ENCODE results near the gene TBATA.
A peak's percentile ranks its signal among the peaks of the same experiment; 100 is the strongest.

Gene TBATA

GRCh38 chr10:70830164-70830563 lies 45.0 kb upstream of the TBATA start:
- H3K27ac ChIP-seq = no peak overlapping the region
- CTCF ChIA-PET = no interaction called here

GRCh38 chr10:70829543-70829942 lies 44.4 kb upstream of the TBATA start:
- POLR2A ChIA-PET (ENCODE audit: low non-redundant PET) = no interaction called here
- H3K27ac ChIP-seq = no peak overlapping the region
- DNase-seq (ENCODE audit: low spot score) = no peak
- CTCF ChIA-PET = no interaction called here
- TF ChIP-seq CTCF (conservative IDR thresholded peaks at IDR 0.05; ENCODE audit: low read depth) = no peak

More at GRCh38 chr10:70830164-70830563, 45.0 kb upstream of the TBATA start:
- TF ChIP-seq CTCF (conservative IDR thresholded peaks at IDR 0.05; ENCODE audit: low read depth) = no peak
- POLR2A ChIA-PET (ENCODE audit: low non-redundant PET) = no interaction called here
- DNase-seq (ENCODE audit: low spot score) = peak; percentile 42

GRCh38 chr10:70828923-70829322 lies 43.7 kb upstream of the TBATA start:
- no peak for TF ChIP-seq CTCF (conservative IDR thresholded peaks at IDR 0.05; ENCODE audit: low read depth)
- DNase-seq (ENCODE audit: low spot score) = no peak
- POLR2A ChIA-PET (ENCODE audit: low non-redundant PET) = no interaction called here
- CTCF ChIA-PET = no interaction called here
- no peak overlapping the region for H3K27ac ChIP-seq

GRCh38 chr10:70827086-70827757 lies 42.0 kb upstream of the TBATA start:
- POLR2A ChIA-PET (ENCODE audit: low non-redundant PET) = no interaction called here

GRCh38 chr10:70822076-70822820 lies 37.1 kb upstream of the TBATA start:
- no peak for DNase-seq (ENCODE audit: low spot score)
- ChIA-PET CTCF (interaction anchor here (0.9 kb wide), 1 partner anchor 57 kb away, joined by 3 read pairs; no protein-coding TSS in a partner anchor), POLR2A (ENCODE audit: low non-redundant PET) (interaction anchor here (0.7 kb wide), 1 partner anchor 157 kb away, joined by 3 read pairs; no protein-coding TSS in a partner anchor)
- no peak for TF ChIP-seq CTCF (conservative IDR thresholded peaks at IDR 0.05; ENCODE audit: low read depth)
- H3K27ac ChIP-seq = no peak overlapping the region

More at GRCh38 chr10:70827086-70827757, 42.0 kb upstream of the TBATA start:
- TF ChIP-seq CTCF (conservative IDR thresholded peaks at IDR 0.05; ENCODE audit: low read depth) = no peak
- CTCF ChIA-PET = interaction anchor here (0.6 kb wide), 1 partner anchor 682 kb away, joined by 3 read pairs; no protein-coding TSS in a partner anchor
- no peak for DNase-seq (ENCODE audit: low spot score)
- H3K27ac ChIP-seq = no peak overlapping the region

- TF ChIP-seq CTCF (conservative IDR thresholded peaks at IDR 0.05; ENCODE audit: low read depth) = no peak
- DNase-seq (ENCODE audit: low spot score) = no peak
- POLR2A ChIA-PET (ENCODE audit: low non-redundant PET) = no interaction called here
- CTCF ChIA-PET = interaction anchor here (0.7 to 0.9 kb wide), 2 partner anchors 44 to 58 kb away, joined by 3 read pairs; no protein-coding TSS in a partner anchor
- H3K27ac ChIP-seq = no peak overlapping the region
Measured at GRCh38 chr10:70820976-70821750, 36.0 kb upstream of the TBATA start.

Data from RWPE1 (cell line).